ENCODE data around the gene MYPOP.
"Not testable (repeated sequence)": the region's sequence is repeated elsewhere in the genome, so short reads cannot be mapped to it uniquely, and the experiment has no call there.

Gene MYPOP

GRCh38 chr19:45906221-45906620 lies 3.8 kb upstream of the MYPOP start:
- DNase-seq, result no peak

DNA sequence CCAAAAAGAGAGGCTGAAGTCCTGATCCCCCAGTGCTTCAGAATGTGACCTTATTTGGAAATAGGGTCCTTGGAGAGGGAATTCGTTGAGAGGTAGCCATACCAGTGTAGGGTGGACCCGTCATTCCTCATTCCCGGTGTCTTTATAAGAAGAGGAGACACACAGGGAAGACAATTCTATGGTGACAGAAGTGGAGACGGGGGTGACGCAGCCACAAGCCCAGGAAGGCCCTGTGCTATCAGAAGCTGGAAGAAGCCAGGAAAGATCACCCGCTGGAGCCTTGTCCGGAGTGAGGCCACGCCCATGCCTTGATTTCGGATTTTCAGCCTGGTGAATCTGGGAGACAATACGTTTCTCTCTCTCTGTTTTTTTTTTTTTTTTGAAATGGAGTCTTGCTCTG lies 2.6 kb upstream of the MYPOP start:
- DNase-seq, result no peak

- DNase-seq, result peak; percentile 99
These were observed 525 bp upstream of the MYPOP start for GRCh38 chr19:45902651-45903625.

- DNase-seq, result no peak
These were observed 941 bp downstream of the MYPOP start for GRCh38 chr19:45901432-45901911.

DNA sequence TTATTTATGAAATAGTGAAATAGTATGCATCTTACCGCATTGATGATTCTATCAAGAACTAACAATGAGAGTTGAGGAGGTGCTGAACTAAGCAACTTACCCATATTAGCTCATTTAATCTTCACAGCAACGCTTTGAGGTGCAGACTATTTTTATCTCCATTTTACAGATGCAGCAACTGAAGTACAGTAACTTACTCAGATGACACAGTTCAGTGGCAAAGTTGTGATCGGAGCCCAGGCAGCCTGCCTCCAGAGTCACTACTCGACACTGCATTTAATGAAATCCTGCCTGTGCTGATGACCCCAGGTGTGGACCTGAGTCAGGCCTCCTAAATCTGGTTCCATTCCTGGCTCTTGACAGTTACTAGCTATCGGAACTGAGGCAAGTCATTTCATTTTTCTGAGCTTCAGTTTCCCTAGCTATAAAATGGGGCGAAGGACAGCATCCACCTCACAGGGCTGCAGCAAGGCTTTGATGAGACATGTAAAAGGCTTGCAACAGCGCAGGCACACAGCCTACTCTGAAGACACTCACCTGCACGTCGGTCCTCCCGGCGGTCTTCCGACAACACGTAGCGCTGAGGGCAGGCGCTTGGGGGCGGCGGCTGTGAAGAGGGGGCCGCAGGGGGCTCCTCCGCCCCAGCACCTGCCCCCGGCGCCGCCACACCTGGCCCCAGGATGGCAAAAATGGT lies 1.5 kb downstream of the MYPOP start:
- no peak for DNase-seq

GRCh38 chr19:45899919-45900589 lies 2.4 kb downstream of the MYPOP start:
- DNase-seq, result no peak

GRCh38 chr19:45899253-45899652 lies 3.2 kb downstream of the MYPOP start:
- DNase-seq, result no peak

DNA sequence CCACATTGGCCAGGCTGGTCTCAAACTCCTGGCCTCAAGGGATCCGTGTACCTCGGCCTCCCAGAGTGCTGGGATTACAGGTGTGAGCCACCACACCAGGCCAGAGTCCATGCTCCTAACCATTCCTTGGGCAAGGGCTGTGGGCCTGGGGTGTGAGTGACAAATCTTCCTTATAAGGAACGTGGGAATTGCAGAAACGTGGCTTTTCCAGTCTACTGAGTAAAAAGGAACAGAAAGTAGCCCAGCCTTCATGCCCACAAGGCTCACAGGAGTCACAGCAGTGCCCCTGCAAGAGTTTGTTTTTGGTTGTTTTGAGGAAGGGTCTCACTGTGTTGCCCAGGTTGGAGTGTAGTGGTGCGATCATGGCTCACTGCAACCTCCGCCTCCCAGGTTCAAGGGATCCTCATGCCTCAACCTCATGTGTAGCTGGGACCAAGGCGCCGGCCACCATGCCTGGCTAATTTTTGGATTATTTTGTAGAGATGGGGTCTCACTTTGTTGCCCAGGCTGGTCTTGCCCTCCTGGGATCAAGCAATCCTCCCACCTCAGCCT lies 5.1 kb downstream of the MYPOP start:
- no peak for DNase-seq

DNA sequence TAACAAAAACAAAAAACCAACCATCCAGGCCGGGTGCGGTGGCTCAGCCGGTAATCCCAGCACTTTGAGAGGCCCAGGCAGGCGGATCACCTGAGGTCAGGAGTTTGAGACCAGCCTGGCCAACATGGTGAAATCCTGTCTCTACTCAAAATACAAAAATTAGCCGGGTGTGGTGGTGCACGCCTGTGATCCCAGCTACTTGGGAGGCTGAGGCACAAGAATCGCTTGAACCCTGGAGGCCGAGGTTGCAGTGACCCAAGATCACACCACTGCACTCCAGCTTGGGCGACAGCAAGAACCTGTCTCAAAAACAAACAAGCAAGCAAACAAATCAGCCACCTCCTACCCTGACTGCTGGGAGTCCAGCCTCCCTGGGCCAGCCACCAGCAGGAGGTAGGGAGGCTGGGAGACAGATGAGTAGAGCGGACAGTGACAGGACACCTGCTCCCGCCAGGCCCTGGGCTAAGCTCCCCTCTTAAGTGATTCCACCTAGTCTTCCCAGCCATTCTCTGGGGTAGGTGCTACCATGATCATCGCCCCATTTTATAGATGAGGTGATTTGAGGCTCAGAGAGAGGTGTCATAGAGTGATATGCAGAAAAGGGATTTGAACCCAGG lies 6.3 kb downstream of the MYPOP start:
- not testable (repeated sequence) for DNase-seq

DNA sequence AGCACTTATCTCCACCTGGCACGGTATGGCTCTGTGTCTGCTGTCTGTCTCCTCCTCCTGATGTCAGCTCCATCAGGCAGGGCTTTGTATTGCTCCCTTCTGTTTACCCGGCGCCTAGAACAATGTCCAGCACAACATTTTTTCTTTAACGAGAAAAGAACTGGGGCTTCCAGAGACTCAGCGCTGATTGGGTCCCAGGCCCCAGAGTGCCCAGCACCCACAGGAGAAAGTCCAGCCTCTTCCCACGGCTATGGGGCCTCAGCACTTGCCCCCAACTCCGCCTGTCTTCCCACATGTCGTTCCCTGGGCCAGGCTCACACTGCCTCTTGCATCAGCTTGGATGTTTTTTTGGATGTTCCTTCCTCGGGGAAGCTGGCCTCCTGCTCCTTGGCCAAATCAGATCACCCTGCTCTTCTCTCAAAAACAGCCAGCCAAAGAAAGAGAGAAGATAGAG lies 6.9 kb downstream of the MYPOP start:
- DNase-seq, result no peak

GRCh38 chr19:45890877-45891276 lies 11.5 kb downstream of the MYPOP start:
- DNase-seq, result no peak

DNA sequence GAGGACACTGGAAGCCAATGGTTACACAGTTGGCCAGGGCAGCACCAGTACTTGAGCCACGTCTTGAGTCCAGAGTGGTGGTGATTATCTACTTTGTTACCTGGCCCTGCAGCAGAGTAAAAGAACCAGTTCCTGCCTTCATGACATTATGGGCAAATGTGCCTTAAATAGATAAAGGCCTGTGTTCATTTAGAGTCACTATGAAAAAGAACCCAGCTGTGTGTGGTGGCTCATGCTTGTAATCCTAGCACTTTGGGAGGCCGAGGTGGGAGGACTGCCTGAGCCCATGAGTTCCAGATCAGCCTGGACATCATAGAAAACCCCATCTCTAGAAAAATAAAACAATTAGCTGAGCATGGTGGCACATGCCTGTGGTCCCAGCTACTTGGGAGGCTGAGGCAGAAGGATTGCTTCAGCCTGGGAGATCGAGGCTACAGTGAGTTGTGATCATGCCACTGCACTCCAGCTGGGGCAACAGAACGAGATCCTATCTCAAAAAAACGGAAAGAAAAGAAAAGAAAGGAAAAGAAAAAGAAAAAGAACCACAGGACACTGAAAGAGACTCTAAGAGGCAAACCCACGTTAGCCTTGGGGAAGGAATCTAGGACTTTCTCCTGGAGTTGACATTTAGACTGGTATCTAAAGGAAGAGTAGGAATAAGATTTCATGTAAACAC lies 13.1 kb downstream of the MYPOP start:
- DNase-seq, result no peak

DNA sequence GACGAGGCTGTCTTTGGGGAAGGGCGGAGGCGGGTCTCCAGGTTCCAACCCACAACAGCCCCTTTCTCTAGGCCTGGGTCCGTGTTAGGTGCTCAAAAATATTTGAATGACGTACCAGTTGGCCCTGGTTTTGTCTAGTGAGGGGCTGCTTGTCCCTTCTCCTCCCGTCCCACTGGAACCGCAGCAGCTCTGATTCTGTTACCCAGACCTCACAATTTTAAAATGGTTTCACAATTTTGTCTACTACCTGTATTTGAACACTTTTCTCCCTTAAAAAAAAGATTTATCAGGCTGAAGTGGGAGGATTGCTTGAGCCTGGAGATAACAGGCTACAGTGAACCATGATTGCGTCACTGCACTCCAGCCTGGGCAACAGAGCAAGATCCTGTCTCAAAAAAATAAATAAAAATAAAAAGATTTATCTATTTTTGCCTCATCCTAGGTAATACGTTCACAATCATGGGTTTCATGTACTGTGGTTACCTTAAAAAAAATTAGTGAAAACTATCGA lies 15.2 kb downstream of the MYPOP start:
- DNase-seq, result no peak

DNA sequence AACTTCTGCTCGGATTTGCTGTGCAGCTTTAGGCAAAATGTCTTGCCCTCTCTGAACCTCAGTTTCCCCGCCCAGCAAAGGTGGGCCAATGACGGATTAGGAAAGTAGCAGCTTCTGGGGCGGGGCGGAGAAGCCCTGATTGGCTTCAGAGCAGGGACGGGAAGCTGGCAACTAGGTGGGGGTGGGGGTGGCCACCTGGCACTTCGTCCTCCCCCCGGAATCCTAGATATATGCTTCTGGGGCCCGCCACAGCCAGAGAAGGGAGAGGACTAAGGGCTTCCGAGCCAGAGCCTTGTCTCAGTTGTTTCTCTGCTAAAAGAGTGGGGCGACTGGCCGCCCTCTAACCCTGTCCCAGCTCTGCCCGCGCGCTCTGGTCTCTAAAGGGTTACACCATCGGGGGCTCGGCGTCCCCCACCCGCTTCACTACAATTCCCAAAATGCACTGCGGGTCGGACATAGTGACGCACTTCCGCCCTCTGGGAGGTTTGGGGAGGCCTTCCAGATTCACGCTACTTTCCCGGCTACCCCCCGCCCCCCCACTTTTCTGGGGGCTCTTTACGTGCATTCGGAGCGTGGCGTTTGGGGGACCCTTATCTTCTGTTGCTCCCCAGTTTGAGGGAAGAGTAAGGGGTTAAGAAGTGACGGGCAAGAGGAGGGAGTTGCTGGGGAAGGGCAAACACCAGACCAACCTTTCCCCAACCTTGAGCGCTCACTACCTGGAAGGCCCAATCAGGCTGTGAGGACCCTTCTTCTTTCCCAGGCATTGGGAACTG lies 15.8 kb downstream of the MYPOP start:
- DNase-seq, result peak; percentile 94

GRCh38 chr19:45885556-45886426 lies 16.6 kb downstream of the MYPOP start, which contains the start of gene IRF2BP1:
IRF2BP1 (minus strand) TSS chr19:45886141; CDS start chr19:45885774, 367 bp downstream.
- DNase-seq, result peak; percentile 94

- no peak for DNase-seq
These were observed 17.5 kb downstream of the MYPOP start for GRCh38 chr19:45884682-45885555.

GRCh38 chr19:45883881-45884681 lies 18.3 kb downstream of the MYPOP start:
- DNase-seq, result no peak

DNA sequence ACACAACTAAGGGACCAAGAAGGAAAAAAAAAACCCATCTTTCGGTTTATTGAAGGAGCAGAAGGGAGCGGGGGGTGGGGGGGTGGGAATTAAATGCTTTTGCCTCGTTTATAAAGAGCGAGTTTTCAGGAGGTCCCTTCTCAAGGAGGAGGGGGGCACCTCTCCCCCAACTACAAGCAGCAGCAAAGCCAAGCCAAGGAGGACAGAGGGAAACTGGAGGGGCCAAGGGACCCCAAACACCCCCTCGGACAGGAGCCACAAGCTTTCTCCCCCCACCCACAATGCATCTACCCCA lies 18.9 kb downstream of the MYPOP start:
- no peak for DNase-seq
